ENCODE results near the gene SLAMF9.

Gene SLAMF9

DNA sequence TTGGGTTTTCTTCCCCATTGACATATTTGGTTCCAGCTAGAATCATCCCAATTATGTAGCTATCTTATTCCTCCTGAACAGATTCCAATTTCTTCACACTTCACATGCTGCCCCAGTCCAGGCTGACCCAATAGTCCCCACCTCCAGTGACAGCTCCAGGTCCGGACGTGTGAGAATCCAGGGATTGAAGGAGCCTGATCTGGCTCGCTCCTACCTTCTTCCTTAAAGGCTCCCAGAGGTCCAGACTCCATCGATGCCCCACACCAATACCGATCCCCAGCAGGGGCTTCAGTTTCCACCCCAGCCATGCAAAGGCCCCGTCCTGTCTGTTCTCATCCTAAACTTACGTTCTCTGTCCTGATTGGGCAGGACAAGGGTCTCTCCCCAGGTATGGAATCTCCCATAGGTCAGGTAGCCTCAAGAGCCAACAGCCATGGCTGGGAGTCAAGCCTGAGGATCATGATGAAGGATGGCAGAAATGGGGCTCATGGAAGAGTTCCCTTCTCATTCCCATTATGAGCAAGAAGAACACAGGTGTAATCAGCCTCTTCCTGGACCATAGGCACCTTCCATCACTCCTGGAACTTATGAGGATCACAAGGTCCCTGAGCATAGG, 20.4 kb upstream of the SLAMF9 start:
- FAIRE-seq: no peak

DNA sequence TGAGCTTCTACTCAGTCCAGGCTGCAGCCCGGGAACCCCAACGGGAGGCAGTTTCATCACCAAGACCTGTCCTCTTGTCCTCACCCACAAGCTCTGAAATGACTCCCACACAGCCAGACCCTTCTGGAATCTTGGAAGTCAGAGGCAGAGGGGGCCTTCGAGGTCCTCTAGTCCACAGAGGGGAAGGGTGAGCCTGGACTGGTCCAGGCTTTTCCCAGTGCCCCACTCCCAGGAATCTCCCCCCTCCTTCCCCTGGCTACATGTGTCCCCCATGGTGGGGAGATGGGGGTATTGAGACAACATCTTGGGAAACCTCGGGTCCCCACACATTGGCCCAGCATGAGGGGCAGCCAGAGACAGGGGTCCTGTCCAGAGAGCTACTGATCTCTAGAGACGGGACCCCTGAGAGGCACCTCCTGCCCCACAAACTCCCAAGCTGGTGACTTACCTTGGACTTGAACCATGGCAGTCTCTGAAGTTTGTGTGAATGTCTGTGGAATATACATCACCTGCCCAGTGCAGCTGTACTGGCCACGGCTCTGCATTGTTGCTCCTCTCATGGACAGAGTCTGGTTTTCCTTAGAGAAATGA, 19.4 kb upstream of the SLAMF9 start:
- no peak for FAIRE-seq

DNA sequence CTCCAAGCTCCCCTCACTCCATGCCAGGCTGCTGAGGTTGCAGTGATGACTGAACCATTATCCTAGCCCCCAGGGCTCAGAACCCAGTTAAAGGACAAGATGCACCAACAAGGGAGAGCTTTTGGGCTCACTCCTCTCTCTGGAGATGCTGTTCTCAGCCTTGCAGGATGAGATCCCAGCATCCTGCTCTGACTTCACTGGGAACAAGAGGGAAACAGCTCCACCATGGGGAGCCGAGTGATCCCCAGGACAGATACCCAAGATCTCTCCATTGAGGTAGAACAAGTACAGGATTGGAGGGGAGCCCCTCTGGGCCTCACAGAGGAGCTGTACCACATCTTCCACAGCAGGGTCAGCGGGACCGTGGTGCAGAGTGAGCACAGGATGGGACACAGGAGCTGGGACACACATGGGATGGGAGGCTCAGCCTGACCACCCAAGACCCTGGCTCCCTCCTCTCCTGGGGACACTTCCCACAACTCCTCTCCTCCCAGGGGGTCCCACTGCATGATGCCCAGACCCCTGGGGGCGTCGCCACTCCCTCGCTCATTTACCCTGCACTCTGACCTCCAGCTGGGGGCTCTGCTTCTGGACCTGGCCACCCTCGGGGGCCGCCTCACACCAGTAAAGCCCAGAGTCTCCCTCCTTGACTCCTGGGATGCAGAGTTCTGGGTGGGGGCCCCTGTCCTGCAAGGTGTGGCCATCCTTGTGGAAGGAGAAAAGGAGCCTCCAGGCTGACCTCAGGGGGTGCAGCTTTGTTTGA, 18.6 kb upstream of the SLAMF9 start:
- no peak for FAIRE-seq

DNA sequence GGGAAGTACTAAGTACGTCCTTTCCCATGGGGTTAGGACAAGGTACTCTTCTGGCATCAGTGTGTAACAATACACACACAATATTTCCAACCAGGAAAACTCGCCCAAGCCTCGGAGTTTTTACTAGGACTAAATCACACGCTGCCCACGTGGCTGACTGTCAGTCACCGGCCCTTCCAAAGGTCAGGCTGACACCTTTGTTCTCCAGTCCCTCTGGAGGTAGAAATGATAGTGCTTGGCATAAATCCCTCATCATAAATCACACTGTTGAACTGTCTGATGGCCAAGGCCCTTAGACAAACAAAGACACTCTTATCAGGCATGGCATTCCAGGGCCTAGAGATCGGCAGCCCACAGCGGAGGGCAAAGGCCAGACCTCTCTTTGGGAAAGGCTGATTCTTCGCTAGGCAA, 16.9 kb upstream of the SLAMF9 start:
- FAIRE-seq: no peak

DNA sequence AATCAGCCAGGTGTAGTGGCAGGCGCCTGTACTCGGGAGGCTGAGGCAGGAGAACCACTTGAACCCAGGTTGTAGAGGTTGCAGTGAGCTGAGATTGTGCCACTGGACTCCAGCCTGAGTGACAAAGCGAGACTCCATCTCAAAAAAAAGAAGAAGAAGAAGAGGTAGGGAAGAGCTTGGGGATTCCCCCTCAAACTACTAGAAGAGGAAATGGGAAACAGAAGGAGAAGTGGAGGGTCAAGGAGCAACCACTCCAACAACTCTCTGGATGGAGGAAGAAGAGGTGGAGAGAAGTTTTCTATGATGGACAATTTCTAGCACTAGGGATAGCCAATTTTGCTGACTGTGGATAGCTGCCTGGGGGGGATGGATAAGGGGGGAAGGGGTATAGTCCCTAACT, 14.9 kb upstream of the SLAMF9 start:
- FAIRE-seq: no peak

DNA sequence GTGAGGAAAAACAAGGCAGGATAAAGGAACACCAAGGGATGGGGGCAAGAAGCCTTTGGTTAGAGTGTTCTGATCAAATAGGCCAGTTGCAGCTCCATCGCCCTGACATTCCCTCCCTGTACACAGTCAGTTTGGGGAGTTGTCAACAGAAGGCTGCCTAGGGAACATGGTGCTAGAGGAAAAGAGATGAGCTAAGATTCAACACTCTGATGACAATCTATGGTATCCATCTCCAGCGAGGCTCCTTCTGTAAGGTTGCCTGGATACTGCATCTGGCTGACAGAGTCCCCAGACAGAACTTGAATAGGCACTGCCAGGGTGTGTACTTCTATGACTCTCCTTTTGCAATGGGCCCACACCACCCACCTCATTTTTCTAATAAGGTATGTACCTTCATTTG, 11.2 kb upstream of the SLAMF9 start:
- FAIRE-seq: no peak

DNA sequence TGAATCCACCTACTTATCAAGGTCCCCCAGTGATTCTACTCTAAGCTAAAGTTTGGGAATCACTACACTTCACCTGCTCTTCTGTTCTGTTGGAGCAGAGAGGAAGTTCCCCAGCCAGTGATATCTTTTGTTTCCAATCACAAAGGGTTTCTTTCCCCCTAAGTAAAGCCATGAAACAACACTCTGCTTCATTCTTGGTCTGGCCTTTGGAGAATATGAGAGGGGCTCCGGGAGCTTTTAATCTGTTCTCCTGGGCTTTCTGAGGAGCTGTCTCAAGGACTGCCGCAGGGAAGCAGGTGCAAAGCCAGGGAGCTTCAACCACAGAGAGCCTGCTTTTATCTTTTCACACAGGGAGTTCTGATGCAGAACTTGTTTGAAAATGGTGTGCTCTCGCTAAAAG, 10.1 kb upstream of the SLAMF9 start:
- FAIRE-seq: no peak

DNA sequence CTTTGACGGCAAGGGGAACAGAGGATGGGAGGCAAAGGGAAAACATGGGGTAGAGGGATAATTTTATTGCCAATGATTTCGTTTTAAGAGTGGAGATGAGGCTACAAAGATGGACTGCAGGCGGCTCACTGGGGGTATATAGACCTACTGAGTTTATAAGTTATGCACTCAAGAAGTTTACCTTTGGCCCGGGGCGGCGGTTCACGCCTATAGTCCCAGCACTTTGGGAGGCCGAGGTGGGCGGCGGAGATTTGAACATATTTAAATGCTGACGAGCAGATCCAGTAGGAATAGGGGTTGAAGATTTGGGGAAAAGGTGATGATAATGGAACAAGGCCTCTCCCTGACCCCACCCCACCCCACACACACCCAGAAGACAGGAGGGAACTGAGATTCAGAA, 8.1 kb upstream of the SLAMF9 start:
- no peak for FAIRE-seq

DNA sequence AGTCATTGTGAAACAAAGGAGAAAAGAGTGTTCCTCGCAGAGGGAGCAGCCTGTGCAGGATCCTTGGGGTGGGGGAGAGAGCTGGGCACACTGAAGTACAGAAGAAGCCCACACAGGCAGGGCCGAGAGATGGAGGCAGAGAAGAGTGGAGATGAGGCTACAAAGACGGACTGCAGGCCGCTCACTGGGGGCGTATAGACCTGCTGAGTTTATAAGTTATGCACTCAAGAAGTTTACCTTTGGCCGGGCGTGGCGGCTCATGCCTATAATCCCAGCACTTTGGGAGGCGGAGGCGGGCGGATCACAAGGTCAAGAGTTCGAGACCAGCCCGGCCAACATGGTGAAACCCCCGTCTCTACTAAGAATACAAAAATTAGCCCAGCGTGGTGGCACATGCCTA, 7.6 kb upstream of the SLAMF9 start:
- FAIRE-seq: no peak

DNA sequence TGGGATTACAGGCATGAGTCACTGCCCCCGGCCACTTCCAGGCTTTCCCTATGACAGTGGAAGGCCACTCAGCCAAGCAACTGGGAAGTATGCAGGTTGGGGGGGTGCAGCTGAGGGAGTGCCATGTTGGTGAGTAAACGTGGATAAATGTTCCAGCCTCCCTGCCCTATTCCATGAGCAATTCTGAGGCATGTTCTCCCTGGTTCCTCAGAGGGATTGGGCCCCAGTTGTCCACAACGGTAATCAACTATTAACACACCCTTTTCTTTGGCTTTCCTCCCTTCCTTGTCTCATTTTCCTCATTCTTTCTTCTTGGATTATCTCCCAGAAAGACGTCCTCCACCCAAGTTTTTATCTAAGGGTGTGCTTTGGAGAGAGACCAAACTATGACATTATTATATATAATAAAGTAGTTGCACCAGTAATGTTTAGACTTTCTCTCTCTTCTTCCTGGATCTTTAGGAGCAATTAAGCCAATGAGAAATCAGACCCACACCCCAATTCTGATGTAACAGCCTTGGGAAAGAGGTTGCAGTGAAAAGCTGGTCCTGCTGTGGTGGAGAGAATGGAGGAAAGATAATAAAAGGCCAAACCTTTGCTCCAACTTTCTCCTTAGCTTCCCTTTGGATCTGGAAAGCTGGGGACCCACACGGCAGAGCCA, 6.8 kb upstream of the SLAMF9 start:
- no peak for FAIRE-seq

DNA sequence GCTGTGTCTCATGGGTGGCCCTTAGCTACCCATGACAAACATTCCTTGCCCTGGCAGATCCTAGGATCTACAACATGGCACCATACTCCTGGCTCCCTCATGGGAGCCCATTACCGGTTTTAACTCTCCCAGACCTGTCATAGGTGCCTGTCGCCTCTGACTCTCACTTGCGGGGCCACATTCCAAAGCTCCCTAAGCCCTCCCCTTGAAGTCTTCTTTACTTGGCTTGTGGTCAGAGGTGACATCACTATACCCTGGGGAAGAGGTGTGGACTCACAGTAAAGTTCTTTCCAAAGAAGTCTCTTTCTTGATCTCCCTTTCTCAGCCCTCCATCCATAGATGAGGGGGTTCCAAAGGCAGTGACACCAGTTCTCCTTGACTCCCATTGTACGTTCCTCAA, 5.4 kb upstream of the SLAMF9 start:
- FAIRE-seq: no peak

DNA sequence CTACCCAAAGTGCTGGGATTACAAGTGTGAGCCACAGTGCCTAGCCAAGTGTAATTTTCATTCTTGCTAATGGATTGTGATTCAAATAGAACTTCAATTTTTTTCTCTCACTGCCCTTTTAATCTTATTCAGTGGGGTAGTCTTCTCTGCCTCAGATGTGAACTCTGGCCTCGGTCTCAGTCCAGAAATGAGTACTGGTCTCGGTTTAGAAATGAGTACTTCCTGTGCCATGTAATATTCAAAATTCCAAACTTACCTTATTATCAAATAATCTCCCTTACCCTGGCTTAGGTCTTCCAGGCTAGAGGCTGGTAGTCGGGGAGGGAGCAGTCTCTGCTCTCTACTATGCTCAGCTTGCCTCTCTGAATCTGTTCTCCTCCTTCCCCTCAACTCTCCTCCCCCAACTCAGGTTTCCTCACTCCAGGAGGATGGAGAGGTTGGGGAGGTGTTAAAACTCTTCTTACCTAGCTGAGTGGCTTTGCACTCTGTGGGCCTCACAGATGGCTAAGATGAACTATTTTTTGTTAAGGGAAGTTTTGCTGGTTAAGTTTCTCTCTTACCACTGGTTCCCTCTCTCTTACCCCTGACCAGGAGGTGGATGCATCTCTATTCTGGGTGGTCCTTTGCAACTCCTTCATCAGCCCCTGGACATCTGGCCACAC, 4.8 kb upstream of the SLAMF9 start:
- no peak for FAIRE-seq

DNA sequence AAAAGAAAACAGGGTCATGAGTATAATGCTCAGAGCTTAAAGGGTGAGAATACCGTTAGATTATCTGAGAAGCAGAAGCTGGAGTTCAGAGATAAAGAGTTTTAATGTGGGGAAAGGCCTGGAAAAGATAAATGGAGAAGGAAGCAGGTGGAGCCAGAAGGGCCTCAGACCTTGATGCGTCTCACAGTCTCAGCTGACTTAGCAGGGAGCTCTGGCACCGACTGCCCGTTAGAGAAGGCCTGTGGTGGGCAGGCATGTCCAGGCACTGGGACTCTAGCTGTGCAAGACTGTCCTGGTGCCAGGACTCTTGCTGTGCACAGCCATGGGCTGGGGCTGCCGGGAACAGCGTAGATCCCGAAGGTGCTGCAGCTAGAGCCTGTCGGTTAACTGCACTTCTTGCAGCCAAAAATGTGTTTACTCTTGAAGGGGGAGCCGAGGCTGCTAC, 3.8 kb upstream of the SLAMF9 start:
- FAIRE-seq: no peak

DNA sequence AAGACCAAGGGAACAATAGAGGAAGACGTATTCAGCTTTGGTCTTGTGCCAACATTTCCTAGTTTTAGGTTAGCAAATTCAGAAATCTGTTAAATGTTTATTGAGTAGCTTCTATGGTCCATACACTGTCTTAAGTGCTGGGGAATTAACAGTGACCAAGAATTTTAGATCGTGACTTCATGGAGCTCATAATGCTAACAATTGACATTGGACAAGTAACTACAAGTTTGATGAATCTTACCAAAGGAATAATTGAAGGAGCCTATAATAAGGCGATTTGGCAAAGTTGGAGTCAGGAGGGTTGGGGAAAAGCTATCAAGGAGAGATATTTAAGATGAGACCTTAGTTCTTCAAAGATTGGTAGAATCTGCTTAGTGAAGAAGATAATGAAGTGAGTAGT, 1.4 kb upstream of the SLAMF9 start:
- no peak for FAIRE-seq

DNA sequence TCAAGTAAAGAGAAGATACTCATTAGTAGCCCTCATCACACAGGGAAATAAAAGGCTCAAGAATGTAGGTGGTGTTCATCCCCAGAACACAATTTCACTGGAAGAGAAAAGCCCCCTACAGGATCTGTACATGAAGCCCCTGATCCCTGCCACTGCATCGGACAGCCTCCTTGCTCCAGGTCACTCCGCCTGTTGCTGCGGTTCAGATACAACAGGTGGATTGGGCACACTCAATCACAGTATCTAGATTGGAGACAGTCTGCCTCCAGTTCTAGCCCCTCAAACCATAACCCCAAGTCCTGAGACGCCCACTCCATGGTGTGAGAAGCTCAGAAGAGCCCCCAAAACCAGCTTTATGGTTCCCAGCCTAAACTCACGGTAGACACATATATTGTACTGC, 1.1 kb downstream of the SLAMF9 start:
- no peak for FAIRE-seq

DNA sequence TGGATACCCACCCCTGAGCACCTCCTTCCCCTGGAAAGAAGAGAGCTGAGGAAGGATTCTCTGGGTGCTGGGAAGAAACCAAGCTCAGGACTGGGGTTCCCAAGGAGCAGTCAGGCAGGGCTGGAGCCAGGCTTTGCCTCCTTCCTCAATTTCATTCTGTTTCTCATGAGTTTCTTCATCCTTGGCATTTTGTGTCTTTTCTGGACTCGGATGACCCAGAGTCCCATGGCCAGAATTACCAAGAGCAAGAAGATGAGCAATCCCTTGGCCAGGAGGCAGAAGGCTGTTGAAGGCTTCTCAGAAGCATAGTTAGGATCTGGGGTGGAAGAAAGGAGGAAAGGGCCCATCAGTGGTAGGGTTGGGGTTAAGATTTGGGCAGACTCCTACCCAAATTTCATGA, 2.5 kb downstream of the SLAMF9 start:
- FAIRE-seq: no peak

DNA sequence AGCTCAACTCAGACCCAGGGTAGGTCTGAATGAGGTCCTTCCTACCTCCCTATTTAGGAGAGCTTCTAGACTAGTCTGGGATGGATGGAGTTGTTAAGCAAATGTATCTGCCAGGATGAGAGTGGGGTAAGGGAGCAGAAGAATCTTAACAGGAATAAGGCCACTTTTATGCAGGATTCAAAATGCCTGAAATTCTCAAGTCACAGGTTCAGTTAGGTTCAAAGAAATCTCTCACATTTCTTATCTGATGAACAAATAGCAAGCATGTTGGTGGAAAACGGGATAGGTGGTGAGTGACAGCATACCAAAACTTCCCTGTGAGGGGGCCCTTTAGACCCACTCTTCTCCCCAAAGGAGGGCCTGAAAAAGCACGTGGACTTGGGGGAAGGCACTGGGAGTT, 3.0 kb downstream of the SLAMF9 start:
- no peak for FAIRE-seq

DNA sequence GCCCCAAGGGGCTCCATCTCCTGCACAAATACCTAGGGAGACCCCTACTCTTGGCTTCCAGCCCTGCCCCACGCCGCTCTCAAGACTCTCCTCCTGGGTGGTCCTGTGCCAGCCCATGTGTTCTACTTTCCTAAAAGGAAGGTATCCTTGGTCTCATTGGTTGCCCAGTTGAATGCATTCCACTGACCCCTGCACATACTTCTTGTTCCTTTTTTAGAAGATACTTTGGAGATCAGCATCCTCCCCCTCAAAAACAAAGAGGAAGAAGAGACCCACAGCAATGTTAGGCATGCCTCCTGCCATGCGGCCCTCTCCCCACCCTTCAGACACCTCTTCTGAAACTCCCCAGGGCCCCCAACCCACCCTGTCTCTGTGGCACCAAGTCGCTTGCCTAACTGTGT, 4.1 kb downstream of the SLAMF9 start:
- no peak for FAIRE-seq

DNA sequence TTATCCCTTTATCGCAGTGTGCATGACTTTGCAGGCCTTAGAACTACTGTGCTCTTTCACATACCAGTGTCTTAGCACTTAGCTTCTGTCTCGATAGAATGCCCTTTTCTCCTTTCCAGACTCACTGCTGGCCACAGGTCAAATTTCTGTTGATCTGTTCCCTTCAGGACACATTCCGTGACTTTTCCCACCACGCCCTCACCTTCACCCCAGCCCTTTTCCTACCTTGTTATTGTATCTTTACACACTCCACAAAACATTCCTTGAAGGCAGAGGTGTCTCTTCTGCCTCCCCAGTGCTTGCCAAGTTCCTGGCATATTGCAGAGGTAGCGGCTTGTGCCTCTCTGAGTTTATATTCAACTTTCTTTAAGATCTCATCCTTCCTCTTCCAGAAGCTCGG, 4.9 kb downstream of the SLAMF9 start:
- FAIRE-seq: no peak

DNA sequence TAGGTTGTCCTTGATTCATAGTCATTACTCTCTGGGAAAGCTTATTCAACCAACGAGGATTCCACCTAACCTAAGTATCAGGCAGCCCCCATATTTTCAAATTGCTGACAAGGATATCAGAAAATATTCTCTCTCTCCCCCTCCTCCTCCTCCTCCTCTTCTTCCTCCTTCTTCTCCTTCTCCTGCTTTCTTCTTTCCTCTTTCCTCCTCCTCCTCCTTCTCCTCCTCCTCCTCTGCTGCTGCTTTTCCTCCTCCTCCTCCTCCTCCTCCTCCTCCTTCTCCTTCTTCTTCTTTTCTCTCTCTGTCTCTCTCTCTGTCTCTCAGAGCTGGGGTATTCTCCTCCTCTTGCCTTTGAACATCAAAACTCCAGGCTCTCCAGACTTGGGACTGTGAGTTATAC, 6.1 kb downstream of the SLAMF9 start:
- FAIRE-seq: no peak

DNA sequence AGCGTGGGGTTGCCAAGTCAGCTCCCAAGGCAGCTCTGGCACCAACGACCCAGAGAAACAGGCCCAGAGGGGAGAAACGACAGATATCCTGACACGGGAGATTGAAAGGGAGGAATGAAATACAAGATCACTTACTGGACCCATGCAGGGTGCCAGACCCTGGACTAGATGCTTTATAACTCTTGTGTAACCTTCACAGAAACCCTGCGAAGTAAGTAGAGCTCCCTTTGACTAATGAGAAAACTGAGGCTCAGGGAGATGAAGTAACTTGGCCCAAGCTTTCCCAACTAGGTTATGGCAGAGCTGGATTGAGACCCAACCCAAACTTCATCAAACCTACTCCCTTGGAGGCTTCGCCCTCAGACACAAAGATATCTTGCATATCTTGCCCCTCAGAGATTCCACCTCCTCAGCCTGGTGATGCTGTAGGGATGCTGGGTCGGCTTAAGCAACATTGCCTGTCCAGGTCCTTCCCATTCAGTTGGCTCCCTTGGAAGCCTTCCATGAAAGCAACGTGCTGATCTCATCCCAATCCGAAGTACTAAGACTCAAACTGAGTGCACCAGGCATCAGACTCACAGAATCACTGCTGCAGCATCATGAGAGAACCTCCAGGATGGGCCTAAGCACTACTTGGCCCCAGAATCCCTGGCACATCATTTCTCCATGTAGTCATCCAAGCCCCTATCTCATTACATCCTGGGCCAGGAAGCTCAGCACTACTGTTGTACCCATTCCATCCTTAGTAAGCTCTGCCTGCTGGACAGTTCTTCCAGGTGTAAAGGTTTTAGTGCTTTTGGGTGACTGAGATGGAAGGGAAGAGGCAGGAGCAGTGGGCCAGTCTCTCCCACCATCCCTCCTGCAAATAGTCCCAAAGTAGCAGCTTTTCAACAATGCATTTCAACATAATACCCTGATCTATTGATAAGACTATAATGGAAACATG, 7.5 kb downstream of the SLAMF9 start:
- no peak for FAIRE-seq

Data from G401.6 (cell line).